ENCODE results near the gene IRS2.
A peak's percentile ranks its signal among the peaks of the same experiment; 100 is the strongest.

The IRS2 gene

DNA sequence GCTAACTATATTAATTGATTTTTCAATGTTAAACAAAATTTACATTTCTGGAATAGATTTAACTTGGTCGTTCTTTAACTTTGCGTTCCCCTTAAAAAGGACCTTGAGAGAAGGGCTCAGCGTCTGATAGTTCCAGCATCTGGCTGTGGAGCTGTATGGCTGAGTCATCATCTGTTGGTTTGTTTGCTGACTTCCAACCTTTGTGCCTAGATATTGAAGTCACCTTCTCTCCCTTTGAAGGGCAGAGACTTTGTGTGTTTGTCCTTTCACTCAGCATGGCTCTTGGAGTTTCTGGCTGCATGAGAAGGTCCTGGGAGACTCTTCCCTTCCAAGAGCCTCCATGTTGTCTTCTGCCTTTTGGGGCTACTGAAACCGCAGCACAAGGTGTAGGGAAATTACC lies 16.6 kb upstream of the IRS2 start:
- no peak for DNase-seq

DNA sequence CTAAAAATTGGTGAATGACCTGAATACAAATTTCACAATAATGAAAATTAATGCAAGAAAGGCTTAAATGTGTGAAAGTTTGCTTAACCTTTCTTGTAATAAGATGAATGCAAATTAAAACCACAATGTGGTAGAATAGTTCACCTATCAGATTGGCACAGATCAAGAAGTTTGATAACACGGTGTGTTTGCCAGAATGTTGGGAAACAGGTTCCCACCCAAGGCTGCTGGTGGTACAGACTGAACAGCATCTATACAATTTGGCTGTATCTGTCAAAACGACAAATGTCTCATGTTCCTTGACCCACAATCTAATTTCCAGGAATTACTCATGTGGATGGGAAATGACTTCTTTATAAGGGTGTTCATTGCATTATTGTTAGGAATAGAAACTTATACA lies 8.6 kb upstream of the IRS2 start:
- no peak for DNase-seq

DNA sequence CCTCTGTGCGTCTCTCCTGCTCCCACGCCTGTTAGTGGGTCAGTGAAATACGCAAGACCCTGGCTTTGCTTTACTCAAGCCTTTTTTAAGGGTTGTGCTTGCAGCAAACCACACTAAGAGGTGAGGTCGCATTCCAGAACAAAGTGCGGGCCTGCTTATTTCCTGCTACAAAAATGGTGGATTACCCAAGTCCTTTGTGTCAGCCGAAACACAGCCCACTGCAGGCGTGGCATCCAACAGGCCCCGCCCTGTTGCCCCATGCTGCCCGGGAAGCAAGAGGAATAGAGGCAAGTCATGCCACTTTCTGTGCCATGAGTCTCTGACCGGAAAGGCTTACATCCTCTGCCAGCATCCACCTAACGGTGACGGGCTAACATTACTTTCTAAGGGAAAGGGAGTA lies 7.7 kb upstream of the IRS2 start:
- DNase-seq: no peak

DNA sequence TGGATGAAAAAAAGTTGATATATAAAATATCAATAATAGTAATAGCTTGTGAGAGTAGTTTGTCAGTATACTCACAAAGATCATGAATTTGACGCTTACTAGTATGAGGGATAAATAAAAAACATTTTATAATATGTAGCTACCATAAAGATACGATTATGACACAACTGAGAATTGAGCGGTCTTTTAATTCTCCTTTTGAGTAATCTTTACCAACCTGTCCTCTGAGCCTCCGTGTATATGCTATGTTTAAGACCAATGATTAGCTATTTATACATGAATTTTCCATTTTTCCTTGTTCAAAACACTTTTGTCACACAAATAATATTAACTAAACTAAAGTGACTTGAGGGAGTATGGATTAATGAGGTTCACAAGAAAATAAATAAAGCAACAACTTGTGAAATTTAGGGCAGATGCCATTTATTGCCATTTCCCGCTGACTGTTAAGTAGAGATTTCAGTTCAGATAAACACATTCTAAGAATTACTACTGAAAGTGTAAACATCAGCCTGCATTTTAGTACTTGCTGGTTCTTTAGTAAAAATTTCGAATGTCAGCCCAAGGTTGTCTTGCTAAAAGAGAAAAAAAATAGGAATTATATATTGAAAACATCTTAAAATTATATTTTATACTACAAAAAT lies 6.2 kb upstream of the IRS2 start:
- no peak for DNase-seq

DNA sequence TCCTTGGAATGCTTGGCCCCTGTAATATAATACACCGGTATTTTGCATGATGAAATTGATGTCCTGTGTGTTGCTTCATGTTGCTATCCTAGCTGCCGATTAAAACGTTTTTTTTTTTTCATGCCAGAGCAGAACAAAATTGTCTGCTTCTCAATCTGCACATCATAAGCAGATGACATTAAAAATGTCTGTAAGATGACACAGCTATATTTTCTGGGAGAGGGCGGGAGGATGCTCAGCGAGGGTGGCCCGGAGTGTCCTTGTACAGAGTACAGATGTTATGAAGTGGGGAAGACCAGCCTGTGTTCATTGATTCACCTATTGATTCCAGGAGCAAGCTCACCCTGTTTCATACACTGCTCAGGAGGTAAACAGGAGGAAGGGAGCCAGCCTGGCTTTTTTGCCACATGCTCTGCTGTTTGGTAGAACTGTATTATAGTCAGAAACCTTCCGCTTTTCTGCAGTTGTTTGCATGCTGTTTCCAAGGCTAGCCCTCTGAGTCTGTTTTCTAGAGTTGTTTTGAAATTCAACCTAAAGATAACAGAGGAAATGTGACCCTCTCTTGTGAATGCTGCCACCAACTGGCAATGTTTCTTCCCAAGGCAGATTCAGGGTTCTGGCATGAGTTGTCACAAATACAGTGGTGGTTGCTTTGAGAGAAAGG lies 4.7 kb upstream of the IRS2 start:
- DNase-seq: no peak

DNA sequence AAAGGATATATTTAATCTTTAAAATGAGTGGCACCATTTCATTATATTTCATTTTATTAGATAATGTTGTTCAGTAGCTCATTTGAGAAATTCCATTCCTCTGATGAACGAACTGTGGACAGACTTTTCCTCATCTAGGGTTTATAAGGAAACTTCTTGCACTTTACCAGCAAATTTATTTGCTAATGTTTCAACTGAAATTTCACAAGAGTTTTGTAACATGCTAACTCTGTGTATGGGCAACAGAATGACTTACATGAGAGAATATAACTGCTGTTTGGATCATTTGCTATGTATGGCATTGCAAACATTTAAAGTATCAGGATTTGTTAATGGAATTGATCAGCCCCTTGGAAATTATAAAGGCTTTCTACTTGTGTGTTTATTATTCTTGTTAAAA lies 3.7 kb upstream of the IRS2 start:
- DNase-seq: no peak

DNA sequence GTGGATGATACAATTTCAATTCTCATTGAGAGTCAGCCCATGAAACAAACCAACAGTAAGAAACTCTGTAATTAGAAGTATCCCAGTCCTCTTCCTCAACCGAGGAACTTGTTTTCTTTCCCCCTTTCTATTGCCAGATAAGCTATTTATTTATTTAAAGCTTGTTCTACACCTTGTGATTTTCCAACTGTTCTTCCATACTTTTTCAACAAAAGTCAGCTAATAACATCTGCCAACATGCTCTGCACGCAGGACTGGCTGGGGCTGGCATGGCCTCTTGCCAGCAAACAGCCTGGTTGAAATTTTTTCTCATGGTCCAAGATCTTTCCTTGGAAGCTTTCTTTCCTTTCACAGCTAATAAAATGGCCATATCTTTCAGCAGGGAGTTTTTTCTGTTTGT lies 2.9 kb upstream of the IRS2 start:
- no peak for DNase-seq

DNA sequence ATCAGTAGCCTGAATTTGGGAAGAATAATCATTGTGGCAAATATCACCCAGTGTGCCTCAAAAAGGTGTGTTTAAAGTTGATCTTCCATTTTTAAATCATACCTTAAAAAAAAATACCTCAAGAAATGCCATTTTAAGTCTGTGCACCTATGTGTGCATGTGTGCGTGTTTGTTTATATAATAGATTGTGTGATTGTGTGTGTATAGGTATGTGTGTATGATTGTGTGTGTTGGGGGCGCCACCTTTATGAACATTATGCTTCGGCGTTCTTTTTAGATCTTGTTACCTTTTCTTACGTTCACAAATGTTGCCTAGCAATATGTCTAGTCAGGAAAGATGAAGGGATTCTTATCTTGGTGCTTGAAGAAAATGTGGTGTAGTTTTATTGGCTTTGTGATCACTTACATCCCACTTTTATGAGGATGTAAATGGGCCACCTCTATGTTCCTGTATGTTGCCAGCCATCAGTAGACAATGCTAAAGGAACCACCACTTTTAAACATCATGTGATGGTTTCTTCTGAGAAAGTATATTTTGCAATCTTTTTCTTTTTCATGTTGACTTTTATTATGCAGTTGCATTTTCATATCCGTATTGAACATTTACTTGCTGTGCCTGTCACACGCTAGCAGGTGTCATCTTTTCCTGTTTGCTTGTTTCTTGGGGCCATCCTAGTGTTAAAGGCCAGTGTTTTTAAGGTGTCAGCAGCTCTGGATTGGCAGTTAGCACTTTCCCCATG lies 2.2 kb upstream of the IRS2 start:
- DNase-seq: no peak

DNA sequence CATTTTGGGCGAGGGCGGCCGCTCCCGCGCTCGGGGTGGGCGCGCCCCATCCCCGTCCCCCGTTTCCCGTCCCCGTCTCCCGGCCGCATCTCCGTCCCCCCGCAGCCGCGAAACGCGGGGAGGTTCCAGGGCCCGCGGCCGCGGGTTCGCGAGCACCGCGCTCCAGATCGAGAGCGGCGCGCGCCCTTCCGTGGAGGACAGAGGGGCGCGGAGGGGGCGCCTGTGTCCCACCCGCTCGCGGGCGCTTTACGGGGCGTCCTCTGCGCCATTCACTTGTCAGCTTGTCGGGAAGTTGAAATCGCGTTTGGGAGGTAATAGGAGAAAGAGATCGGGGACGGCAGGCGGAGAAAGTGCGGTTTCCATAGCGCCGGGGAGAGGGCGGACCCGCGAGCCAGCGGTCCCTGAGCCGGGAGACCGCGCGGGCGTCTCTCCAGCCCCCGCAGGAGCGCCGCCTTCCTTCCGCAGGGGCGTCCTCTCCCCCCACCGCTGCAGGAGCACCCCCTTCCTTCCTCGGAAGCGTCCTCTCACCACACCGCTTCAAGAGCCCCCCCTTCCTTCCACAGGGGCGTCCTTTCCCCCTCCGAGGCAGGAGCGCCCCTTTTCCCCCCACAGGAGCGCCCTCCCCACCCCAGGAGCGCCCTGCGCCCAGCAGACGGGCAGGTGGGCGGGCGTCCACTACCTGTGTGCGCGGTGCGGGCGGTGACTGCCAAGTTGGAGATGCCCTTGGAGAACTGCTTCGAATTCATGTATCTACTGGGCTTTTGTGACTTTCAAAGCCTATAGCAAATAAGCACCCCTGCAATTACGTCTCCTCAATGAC lies 962 bp upstream of the IRS2 start:
- no peak for DNase-seq

DNA sequence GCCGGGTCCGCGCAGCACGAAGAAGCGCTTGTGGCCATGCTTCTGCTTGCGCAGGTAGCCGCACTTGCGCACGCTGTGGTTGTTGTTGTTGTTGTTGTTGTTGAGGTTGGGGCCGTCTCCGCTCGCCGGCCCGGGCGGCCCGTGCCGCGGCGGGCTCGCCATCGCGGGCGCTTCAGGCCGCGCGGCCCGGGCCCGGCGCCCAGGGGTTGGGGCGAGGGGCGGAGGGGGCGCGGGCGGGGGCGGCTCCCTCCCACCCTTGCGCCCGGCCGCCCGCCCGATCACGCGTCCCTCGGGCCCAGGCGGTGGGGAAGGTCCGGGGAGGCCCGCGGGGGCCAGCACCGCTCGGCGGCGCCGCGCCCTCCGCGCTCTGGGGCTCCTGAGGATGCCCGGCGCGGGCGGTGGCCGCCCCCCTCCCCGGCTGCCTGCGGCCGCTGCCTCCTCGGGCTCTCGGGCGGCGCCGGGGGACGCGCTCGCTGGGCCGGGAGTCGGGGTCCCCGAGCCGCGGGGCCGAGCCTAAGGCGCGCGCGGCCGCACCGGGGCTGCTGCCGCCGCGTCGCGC lies 412 bp downstream of the IRS2 start:
- DNase-seq: no peak

DNA sequence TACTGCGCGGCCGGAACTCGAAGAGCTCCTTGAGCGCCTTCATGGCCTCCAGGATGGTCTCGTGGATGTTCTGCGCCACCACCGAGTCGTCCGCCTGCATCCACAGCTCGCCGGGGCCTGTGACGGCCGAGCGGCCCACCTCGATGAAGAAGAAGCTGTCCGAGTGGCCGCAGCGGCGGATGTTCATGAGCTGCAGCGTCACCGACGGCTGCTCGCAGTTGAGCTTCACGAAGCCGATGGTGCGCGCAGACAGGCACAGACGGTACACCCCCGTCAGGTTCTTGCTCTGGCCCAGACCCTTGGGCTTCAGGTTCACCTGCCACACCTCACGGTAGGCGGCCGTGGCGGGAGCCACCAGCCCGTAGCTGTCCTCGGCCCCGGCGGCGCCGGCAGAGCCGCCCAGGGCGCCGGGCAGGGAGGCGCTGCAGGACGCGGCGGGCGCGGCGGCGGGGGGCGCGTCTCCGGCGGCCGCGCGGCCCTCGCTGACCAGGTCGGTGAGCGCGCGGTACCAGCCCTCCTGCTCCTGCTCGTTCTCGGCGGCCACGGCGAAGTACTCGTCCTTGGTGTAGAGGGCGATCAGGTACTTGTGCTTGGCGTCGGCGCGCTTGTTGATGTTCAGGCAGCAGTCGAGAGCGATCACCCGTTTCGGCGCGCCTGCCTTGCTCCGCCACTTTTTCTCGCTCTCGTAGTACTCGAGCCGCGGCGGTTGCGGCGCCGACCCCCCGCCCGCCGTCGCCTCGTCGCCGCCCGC lies 1.1 kb downstream of the IRS2 start:
- DNase-seq: peak; percentile 19

DNA sequence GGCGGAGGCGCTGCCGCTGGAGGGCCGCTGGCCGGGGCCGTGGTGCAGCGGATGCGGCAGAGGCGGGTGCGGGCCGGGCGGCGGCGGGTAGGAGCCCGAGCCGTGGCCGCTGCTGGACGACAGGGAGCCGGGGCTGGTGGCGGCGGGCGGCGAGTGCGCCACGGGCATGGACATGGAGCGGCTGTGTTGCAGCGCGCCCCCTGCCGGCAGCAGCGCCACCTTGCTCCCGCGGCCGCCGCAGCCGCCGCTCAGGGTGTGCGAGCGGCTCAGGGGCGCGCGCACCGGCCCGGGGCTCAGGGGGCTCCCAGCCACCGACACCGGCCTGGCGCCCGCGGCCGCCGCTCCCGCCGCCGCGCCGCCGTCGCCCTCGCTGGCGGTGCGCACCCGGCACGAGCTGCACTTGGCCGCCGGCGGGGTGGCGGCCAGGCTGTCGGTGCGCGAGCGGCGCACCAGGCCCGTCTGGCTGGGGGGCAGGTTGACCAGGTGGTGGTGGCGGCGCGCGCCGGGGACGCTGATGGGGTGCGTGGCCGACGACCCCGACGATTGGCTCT lies 1.7 kb downstream of the IRS2 start:
- DNase-seq: peak; percentile 19

DNA sequence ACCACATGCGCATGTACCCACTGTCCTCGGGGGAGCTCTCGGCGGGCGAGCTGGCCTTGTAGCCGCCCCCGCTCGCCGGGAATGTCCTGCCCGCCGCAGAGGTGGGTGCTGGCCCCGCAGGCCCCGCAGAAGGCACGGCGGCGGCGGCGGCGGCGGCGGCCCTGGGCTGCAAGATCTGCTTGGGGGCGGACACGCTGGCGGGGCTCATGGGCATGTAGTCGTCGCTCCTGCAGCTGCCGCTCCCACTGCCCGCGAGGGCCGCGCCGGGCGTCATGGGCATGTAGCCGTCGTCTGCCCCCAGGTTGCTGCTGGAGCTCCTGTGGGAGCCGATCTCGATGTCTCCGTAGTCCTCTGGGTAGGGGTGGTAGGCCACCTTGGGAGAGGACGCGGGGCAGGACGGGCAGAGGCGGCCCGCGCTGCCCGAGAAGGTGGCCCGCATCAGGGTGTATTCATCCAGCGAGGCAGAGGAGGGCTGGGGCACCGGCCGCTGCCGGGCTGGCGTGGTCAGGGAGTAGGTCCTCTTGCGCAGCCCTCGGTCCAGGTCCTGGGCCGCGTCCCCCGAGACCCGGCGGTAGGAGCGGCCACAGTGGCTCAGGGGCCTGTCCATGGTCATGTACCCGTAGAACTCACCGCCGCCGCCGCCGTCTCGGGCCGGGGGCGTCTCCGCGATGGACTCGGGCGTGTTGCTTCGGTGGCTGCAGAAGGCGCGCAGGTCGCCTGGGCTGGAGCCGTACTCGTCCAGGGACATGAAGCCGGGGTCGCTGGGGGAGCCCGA lies 2.4 kb downstream of the IRS2 start:
- no peak for DNase-seq

DNA sequence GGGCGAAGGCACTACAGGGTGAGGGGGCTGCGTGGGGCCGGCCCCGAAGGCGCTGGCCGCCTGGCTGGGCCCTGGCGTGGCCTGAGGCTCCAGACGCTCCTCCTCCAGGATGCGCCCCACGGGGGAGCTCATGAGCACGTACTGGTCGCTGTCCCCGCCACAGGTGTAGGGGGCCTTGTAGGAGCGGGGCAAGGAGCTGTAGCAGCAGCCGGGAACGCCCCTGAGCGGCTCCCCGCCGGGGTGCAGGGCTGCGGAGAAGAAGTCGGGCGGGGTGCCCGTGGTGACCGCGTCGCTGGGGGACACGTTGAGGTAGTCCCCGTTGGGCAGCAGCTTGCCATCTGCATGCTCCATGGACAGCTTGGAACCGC lies 3.0 kb downstream of the IRS2 start:
- no peak for DNase-seq

DNA sequence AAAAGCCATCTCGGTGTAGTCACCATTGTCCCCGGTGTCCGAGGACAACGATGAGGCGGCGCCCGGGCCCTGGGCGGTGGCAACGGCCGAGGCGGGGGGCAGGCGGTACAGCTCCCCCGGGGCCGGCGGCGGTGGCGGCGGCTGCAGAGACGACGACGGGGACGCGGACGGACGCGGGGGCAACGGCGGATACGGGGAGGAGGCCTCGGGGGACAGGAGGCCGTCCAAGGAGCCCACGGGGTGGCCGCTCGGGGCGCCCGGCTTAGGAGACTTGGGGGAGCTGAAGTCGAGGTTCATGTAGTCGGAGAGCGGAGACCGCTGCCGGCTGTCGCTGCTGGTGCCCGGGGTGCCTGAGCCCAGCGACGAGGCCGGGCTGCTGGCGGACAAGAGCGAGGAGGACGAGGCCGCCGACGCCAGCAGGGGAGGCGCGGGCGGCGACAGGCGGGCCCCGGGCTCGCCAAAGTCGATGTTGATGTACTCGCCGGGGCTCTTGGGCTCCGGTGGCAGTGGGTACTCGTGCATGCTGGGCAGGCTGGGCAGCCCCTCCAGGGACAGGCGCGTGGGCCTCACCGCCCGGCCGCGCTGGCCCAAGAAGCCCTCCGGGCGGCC lies 3.5 kb downstream of the IRS2 start:
- DNase-seq: no peak

DNA sequence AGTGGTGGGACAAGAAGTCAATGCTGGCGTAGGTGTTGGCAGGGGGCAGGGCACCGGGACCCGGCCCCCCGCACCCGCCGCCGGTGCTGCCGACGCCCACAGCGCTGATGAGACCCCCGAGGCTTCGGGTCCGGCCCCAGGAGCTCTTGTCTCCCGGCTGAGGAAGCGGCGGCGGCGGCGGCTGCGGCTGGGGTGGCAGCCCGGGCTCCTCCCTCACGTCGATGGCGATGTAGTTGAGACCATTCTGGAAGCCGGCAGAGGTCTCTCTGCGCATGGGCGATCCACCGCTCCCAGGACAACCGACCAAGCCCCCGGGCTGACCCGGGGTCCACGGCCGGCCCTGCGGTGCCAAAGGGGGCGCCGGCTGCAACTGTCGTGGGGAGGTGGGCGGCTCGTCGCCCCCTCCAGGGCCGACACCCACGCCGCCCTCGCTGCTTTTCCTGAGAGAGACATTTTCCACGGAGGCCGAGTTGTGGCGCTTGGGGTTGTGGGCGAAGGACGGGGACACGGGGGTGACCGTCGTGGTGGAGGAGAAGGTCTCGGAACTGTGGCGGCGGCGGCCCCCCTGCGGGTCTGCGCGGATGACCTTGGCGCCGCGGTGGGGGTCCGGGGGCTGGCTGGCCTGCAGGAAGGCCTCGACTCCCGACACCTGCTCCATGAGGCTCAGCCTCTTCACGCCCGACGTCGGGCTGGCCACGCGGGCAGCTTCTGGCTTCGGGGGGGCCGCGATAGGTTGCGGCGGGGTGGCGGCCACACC lies 4.1 kb downstream of the IRS2 start:
- DNase-seq: no peak

DNA sequence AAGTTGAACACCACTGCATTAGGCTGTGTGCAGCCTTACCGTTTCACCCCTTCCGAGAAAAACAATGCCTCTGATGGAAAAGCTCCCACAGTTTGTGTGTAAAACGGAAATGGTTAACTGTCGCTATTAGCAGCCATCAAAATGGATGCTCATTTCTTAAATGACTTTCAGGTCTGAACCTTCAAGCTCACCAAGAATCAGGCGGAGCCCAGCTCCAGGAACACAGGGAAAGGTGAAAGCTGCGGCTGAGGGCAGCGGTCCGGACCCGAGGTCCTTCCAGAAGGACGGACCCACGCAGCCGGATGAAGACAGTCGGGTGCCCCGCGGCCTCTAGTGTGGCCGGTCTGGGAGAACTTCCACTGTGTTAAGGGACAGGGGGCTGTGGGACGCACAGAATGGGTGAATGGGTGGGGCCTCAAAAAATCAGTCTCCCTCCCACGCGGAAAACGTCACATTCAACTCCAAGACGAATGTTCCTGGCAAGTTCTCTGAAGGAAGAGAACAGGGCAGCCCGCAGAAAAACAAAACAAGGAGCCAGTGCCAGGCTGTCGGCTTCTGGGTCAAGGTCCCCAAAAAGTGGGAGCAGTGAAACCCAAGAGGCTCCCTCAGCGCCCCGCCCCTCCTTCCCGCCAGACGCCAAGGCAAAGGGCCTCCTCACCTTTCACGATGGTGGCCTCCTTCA lies 4.9 kb downstream of the IRS2 start:
- peak; percentile 35 for DNase-seq

DNA sequence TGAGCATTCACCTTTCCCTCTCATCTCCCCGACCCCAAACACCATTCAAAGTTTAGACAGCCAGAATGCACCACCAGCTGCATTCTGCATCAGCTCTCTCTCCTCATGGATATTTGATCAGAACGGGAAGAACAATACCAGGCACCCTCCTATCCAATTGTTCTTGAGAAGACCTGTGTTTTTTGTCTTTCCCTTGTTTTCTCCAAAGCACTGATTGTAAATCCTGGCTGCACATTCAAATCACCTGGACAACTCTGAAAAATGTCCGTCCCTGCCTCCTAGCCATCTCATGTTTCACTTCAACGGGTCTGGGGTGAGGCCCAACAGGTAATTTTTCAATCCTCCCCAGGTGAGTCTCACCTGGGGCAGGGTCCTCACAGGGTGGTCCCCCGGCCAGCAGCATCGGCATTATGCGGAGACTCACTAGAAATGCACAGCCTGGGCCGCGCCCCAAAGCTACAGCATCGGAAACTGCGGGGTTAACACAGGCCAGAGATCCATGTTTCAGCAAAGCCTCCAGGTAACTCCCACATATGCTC lies 5.5 kb downstream of the IRS2 start:
- DNase-seq: no peak

DNA sequence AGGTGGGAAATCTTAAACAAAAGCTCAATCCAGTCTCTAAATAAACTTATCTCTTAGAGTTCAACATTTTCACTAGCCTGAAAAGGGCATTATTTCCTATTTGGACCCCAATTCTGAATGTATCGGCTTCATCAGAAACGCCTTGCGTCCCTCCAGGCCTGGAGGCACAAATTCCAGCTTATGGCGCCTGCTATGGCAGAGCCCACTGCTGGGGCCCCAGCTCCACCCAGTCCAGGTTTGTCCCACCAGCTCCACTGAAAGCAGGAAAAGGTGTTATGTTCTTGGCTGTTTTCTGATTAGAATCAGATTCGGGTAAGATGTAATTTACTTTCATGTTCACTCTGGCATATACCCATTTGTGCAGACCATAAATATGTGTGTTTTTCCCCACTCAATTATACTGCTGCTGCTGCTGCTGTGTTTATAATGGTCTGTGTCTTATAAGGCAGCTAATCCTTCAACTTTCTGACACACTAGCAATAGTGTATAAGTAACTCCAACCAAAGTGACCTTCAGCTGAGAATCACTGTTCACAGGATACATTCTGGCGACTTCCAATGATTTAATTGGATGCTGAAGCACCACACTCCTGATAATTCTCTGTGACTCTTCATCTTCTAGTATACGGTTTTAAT lies 6.4 kb downstream of the IRS2 start:
- no peak for DNase-seq

Measured in kidney glomerular epithelial cell (primary cell).